NCI-H1048 (cell line): ENCODE measurements around the gene NFIX.

ENCODE experiments used
- DNase-seq: peaks from one replicate; lab custom pipeline; 2025; lab: John Stamatoyannopoulos, UW

The NFIX gene

GRCh38 chr19:13020002-13020414 lies 24.7 kb downstream of the NFIX start:
- DNase-seq, result no peak

GRCh38 chr19:13022111-13022858 lies 27.0 kb downstream of the NFIX start:
- DNase-seq, result no peak

GRCh38 chr19:13022859-13023636 lies 27.8 kb downstream of the NFIX start:
- peak; percentile 57 for DNase-seq

- no peak for DNase-seq
Measured at GRCh38 chr19:13023656-13024055, 28.4 kb downstream of the NFIX start.

- no peak for DNase-seq
Measured at GRCh38 chr19:13024126-13024950, 29.1 kb downstream of the NFIX start.

- DNase-seq, result no peak
Measured at GRCh38 chr19:13024951-13025697, 29.8 kb downstream of the NFIX start.

- DNase-seq, result no peak
Measured at GRCh38 chr19:13025819-13026456, 30.7 kb downstream of the NFIX start.

- DNase-seq, result no peak
Measured at GRCh38 chr19:13026462-13027370, 31.4 kb downstream of the NFIX start.

- no peak for DNase-seq
Measured at GRCh38 chr19:13027557-13027956, 32.3 kb downstream of the NFIX start.

- no peak for DNase-seq
Measured at GRCh38 chr19:13028027-13028426, 32.8 kb downstream of the NFIX start.

- no peak for DNase-seq
Measured at GRCh38 chr19:13029301-13029880, 34.1 kb downstream of the NFIX start.

- DNase-seq, result no peak
Measured at GRCh38 chr19:13029893-13030292, 34.6 kb downstream of the NFIX start.

- no peak for DNase-seq
Measured at GRCh38 chr19:13031917-13032623, 36.8 kb downstream of the NFIX start.

- DNase-seq, result no peak
Measured at GRCh38 chr19:13032837-13033236, 37.6 kb downstream of the NFIX start.

GRCh38 chr19:13033244-13033643 lies 38.0 kb downstream of the NFIX start:
- DNase-seq, result no peak

- no peak for DNase-seq
Measured at GRCh38 chr19:13033819-13034611, 38.7 kb downstream of the NFIX start.

GRCh38 chr19:13034636-13035035 lies 39.4 kb downstream of the NFIX start:
- DNase-seq, result no peak

- no peak for DNase-seq
Measured at GRCh38 chr19:13035820-13036365, 40.6 kb downstream of the NFIX start.
